GM18861 (cell line): ENCODE measurements around the gene PLXDC1.
"Not testable (repeated sequence)": the region's sequence is repeated elsewhere in the genome, so short reads cannot be mapped to it uniquely, and the experiment has no call there.

Experiments used
- ATAC-seq: cut with Tn5 transposase; IDR thresholded peaks from one replicate; pipeline ENCODE4 v1.9.1; 2021; ENCODE audit not compliant: unreplicated experiment

The PLXDC1 gene

GRCh38 chr17:39126436-39126835 lies 25.0 kb downstream of the PLXDC1 start:
- ATAC-seq, result no peak

DNA sequence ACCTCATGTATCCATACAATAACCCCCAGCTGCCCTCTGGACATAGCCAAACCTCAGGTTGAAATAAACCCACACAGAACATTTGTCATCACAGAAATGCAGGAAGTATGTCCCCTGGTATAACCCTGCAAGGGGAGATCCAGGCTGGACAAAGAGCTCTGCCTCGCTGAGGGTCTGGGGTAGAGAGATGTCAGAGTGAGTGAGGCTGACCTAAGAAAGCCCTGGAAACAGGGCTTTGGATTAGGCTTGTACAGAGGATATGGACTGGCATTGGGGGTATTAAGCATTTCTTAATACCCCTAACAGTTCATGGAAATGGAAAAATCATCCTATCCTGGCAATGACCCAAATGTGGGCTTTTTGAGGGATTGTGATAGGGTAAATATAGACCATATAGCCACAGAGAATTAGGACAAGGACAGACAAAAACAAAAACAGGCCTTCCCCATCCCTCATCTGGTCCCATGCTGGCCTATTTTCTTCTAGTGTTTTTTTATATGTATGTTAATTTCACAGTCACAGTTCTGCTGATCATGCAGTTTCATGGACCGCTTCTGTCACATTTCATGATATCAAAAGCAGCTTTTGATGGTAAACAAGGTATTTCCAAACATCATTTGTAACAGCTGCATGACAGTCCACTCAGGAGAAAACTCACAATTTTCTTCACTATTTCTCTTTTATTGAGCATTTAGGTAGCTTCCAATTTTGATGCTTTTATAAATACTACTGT lies 26.1 kb downstream of the PLXDC1 start:
- no peak for ATAC-seq

DNA sequence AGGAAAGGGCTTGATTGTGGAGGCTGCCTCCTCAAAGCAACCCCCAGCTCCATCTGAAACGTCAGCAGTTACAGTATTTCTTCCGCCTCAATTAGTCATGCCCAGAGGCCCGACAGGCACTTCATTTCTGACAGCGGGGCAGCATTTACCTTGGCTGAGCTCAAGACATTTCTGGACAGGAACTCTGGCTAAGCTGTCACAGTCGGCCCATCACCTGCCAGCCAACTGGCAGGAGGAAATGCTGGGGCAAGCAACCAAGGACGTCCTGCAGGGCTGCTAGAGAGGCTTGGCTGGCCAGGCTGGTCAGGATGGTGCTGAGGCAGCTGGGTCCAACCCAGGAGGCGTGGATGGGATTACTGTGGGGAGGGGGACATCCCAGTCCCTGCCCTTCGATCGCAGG lies 27.8 kb downstream of the PLXDC1 start:
- ATAC-seq, result no peak

DNA sequence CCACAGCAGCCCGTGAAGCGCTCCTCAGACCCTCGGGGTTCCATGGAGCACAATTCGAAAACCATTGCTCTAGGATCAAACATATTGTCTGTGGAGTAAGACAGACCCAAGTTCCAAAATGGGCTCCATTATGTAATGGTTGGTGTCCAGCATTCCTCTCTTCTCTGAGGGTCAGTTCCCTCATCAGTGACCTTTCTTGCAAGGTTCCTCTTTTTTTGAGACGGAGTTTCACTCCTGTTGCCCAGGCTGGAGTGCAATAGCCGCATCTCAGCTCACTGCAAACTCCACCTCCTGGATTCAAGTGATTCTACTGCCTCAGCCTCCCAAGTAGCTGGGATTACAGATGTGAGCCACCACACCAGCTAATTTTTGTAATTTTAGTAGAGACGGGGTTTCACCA lies 28.4 kb downstream of the PLXDC1 start:
- ATAC-seq, result no peak

- ATAC-seq, result not testable (repeated sequence)
Observed at GRCh38 chr17:39121919-39122318, 29.5 kb downstream of the PLXDC1 start.

- ATAC-seq, result no peak
Observed at GRCh38 chr17:39118674-39119419, 32.6 kb downstream of the PLXDC1 start.

- no peak for ATAC-seq
Observed at GRCh38 chr17:39116224-39116623, 35.2 kb downstream of the PLXDC1 start.

DNA sequence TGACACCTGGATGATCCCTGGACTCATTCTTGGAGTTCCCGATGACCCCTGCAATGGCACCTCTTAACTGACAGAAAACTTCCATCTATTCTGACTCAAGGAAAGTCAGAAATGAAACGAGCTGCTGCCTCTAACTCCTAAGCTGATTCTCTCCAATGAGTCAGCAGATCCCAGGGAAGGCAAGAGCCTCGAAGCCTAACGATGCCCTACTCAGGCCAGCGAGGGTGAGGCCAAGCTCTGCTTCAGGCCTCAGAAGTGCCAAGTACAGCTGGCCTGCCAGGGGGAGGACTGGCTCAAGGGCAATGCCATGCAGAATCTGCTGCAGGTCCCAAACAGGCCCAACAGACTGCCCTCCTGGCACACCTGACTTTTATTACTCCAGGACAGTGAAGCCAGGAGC lies 36.3 kb downstream of the PLXDC1 start:
- ATAC-seq, result no peak

- no peak for ATAC-seq
Observed at GRCh38 chr17:39114723-39115122, 36.7 kb downstream of the PLXDC1 start.

DNA sequence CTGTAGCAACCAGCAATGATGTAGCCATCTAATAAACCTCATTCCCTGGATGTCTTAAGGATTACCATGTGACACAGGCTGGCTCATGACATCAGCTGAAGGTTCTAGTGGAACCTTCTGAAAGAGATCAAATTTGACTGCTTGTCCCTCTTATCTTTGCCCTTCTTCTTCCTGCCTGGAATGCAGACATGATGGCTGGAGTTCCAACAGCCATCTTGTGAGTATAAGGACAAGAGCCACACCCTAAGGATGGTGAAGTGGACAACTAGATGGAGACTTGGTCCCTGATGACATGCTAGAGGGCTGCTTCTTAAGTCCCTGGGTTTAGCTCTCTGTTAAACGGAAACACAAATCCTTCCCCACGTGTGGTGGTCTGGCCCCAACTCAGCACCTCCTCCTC lies 37.6 kb downstream of the PLXDC1 start:
- no peak for ATAC-seq

DNA sequence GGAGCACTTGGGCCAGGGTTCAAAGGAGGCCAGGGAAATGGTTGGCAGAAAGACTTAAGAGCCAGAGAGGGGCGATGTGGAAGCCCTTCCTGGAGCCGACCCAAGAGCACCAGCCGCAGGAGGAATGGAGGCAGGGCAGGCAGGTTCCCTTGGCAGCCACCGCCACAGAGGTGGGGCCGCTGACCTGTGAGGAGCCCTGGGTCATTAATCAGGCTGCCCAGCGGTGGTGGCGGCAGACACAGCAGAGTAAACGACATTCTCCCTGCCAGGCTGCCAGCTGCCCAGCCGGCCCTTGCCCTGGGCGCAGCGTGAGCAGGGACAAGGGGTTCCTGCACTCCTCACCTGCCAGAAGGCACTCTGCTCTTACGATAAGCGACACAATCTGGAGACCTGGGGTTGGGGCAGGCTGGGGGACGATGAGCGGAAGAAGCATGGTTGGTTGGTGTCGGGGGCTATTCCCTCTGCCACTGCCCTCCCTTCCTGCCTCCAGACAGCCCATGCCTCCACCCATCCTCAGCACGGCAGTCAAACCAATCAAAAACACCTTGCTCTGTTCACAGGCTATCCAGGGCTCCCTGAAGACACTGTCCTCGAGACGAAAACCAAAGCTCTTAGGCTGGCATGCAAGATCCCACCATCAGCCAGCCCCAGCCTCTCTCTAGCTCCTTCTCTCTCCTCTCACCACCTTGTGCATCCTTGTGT lies 40.9 kb downstream of the PLXDC1 start:
- no peak for ATAC-seq

DNA sequence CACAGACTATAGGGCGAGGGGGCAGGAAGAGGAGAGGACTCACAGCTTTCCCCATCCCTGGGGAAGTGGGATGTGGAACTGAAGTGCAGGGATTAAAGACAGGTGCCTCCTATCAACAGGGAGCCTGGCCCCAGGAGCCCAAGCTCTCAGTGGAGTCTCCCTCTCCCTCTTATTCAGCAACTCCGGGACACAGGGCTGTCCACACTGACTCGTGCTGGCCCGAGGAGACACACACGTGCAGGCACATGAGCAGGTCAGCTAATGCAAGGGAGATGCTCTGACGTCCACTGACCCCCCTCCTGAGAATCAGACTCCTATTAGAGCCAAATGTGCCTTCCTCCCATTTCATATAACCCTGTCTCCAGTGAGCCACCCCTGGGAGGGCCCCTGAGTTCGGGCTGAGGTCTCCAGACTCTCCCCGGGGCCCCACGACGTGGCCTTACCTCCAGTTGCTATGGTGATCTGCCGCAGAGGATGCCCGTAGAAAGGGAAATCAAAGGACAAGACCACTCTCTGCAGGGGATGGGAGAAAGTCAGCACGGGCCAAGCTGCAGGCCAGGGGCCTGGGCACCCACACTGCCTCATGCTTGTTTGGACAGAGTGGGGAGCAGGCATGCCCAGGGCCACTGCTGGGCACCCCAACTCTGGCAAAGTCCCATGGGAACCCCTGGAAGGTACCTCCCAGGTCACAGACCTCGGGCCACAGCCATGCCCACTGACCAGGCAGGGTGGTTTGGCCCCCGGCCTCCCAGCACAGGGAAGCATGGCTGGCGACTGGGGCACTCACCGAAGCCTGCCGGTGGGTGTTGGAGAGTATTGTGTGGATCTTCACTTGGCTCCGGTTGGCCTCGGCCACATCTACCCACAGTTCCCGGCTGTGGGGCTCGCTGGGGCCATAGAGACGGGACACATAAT lies 42.7 kb downstream of the PLXDC1 start:
- no peak for ATAC-seq

DNA sequence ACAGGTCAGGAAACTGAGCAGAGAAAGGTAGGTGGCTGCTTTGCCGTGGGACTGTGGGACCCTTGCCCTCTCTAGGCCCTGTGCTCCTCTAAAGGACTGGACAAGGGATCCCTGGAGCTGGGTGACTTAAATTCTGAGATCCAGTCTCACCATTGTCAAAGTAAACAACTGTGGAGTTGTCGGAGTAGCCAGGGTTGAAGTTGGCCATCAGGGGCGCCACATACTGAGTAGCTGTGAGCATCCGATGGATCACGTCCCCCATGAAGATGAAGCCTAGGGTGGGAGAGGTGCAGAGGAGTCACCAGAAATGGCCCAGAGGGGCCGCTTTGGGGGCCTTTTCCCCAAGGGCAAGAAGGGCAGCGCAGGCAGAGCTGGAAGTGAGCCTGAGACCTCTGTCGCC lies 43.5 kb downstream of the PLXDC1 start:
- no peak for ATAC-seq

DNA sequence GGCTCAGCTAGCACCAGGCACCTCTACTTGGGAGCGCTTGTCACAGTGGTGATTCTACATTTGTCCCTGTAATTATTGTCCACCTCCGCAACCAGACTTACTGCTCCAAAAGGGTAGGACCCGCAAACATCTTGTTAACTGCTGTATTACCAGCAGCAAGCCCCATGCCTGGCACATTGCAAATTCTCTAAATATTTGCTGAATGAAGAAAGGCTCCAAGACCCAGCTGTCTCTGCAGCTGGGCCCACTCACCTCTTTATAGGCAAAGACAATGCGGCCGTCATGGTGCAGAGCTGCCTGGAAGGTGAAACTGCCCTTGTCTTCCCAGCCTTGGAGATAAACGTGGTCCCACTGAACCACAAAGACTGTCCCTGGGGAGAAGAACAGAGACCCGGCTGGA lies 44.3 kb downstream of the PLXDC1 start:
- no peak for ATAC-seq

DNA sequence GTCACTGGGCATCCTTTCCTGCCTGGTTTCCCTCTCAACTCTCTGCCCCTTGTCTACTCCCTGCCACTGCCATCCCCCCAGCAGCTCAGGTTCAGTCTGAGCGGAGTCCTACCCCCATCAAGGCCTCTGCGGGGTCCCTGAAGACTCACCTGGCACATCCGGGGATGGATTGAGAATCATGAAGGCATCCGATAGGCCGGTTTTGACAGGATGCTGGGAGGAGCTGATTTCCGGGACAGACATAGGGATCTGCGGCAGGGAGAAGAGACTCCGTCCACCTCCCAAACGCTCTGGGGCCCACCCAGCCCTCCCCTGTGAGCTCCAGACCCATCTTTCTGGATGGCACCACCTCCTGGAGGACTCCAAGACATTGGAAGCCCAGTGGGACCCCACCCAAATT lies 45.7 kb downstream of the PLXDC1 start:
- ATAC-seq, result no peak

GRCh38 chr17:39104657-39105056 lies 46.8 kb downstream of the PLXDC1 start:
- no peak for ATAC-seq

- ATAC-seq, result no peak
Observed at GRCh38 chr17:39104046-39104445, 47.4 kb downstream of the PLXDC1 start.

DNA sequence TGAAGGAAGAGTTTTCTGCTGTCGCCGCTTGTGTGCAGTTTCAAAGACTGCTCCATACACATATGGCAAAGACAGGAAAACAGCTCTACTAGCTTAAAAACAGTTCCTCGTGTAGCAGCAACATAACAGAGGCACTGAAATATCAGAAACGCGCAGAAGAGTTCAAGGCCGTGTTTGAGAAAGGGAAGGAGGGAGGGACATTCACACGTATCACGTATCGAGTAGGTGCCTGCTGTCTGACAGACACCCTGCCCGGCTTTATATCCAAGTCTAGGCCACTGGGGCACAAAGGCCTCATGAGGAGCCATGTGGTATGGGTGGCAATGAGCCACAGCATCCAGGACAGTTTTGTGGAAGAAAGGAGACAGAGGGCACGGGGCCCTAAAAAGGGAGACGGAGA lies 50.3 kb downstream of the PLXDC1 start:
- no peak for ATAC-seq

- no peak for ATAC-seq
Observed at GRCh38 chr17:39100530-39100929, 50.9 kb downstream of the PLXDC1 start.

- no peak for ATAC-seq
Observed at GRCh38 chr17:39099663-39100286, 51.7 kb downstream of the PLXDC1 start.

DNA sequence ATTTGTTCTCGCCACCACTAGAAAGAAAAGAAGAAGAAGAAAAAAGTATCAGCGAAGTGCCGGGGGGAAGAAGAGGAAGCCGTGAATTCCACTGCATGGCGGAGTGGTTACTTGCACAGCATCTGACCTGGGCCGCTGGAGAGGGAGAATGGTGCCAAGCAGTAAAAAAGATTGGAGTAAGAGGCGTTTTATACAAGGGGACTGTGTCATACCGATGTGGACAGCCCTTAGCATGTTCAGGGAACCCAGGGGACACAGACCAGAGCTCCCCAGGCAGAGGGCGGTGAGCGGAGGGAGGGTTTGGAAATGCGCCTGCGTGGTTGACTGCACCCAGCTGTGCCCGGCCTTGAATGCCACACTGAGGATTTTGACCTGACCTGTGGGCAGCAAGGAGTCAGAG lies 52.8 kb downstream of the PLXDC1 start:
- ATAC-seq, result no peak
